ENCODE data around the gene CRTAP. TPM values are rescaled to one million over a fixed set of nuclear protein-coding genes. Genes with fewer than 3 reads are reported as not detected.

CRTAP gene
- total and polyA plus RNA-seq, 7 experiments from 2014 or later = 27.1 to 86.1 (median 46.4) TPM

- Mint-ChIP-seq H3K27me3 (peaks cover 0 to 4% (median 0%) of the 10 kb centered on the region in 5 donors), H3K27ac (peak overlapping the region in 8 of 9 donors; percentile 15 to 83 (median 78)), H3K4me1 (peaks cover 31 to 53% (median 44%) of the 10 kb centered on the region in 7 donors), H3K9me3 (no peaks in the 10 kb centered on the region), H3K4me3 (peak overlapping the region; percentile 90 to 98 (median 94)), H3K36me3 (peaks cover 4 to 33% (median 22%) of the 10 kb centered on the region in 5 donors)
- DNase-seq = no peak
- Histone ChIP-seq H3K27me3 (ENCODE audit: control insufficient read depth in 2 of 2, insufficient read depth in 2 of 2, low read length in 2 of 2) (no peaks in the 10 kb centered on the region), H3K9me3 (ENCODE audit: control insufficient read depth in 2 of 3, low read length in 3 of 3) (no peaks in the 10 kb centered on the region), H3K36me3 (ENCODE audit: control insufficient read depth in 2 of 3, insufficient read depth in 3 of 3, low read length in 3 of 3) (peaks cover 0 to 18% (median 0%) of the 10 kb centered on the region in 3 experiments), H3K4me1 (ENCODE audit: control insufficient read depth in 2 of 2, insufficient read depth in 2 of 2, low read length in 2 of 2) (peaks cover 0 to 17% of the 10 kb centered on the region in 2 donors), H3K27ac (ENCODE audit: low read depth, low read length) (no peak overlapping the region), H3K4me3 (ENCODE audit: low read length) (peak overlapping the region; percentile 90)
- ChIA-PET CTCF (interaction anchor here (0.9 to 1.2 kb wide), 2 partner anchors 21 to 36 kb away, joined by 3 to 6 read pairs; no protein-coding TSS in a partner anchor), POLR2A (interaction anchor here (0.7 to 1.8 kb wide), 4 partner anchors 9 to 18 kb away, joined by 3 to 4 read pairs (median 4); no protein-coding TSS in a partner anchor)
- no peak for ATAC-seq
- intact Hi-C loops (cut with micrococcal nuclease) = loop anchor here (5.0 kb wide), 2 partner anchors 523 to 988 kb away; partner anchors contain the start of genes DYNC1LI1 (in 1 of the 2) and GPD1L (in 1 of the 2)
These were observed 18.4 kb upstream of the CRTAP start for GRCh38 chr3:33095436-33095835.

- H3K27ac Mint-ChIP-seq = peak overlapping the region; percentile 66 to 87 (median 80)
- ATAC-seq (peak; percentile 71), DNase-seq (peak in 8 of 9 donors; percentile 23 to 52 (median 39))
- CTCF ChIA-PET = interaction anchor here (0.6 to 1.2 kb wide), 2 partner anchors 36 to 162 kb away, joined by 3 to 6 read pairs; no protein-coding TSS in a partner anchor
- Histone ChIP-seq H3K4me1 (ENCODE audit: control insufficient read depth in 2 of 2, insufficient read depth in 2 of 2, low read length in 2 of 2) (peaks cover 0 to 17% of the 10 kb centered on the region in 2 donors), H3K27me3 (ENCODE audit: control insufficient read depth in 2 of 2, insufficient read depth in 2 of 2, low read length in 2 of 2) (no peaks in the 10 kb centered on the region), H3K9me3 (ENCODE audit: control insufficient read depth in 2 of 3, low read length in 3 of 3) (no peaks in the 10 kb centered on the region), H3K4me3 (ENCODE audit: low read length) (peak overlapping the region; percentile 90), H3K27ac (ENCODE audit: low read depth, low read length) (peak overlapping the region; percentile 71), H3K36me3 (ENCODE audit: control insufficient read depth in 2 of 3, insufficient read depth in 3 of 3, low read length in 3 of 3) (peaks cover 0 to 18% (median 0%) of the 10 kb centered on the region in 3 experiments)
- H3K4me1 Mint-ChIP-seq = peaks cover 24 to 45% (median 37%) of the 10 kb centered on the region in 7 donors
- H3K9me3 Mint-ChIP-seq = no peaks in the 10 kb centered on the region
- H3K27me3 Mint-ChIP-seq = peaks cover 0 to 4% (median 0%) of the 10 kb centered on the region in 5 donors
- intact Hi-C loops (cut with micrococcal nuclease) = loop anchor here (1.0 to 5.0 kb wide), 6 partner anchors 22 to 989 kb away; partner anchors contain the start of genes CNOT10 (in 1 of the 2), DYNC1LI1 (in 1 of the 2), GPD1L (in 1 of the 2) and UBP1 (in 1 of the 2)
- H3K4me3 Mint-ChIP-seq = peak overlapping the region; percentile 90 to 98 (median 94)
- POLR2A ChIA-PET = interaction anchor here (0.8 to 1.8 kb wide), 3 partner anchors 11 to 17 kb away, joined by 3 to 4 read pairs (median 3); no protein-coding TSS in a partner anchor
- peaks cover 0 to 26% (median 17%) of the 10 kb centered on the region in 5 donors for H3K36me3 Mint-ChIP-seq
These were observed 17.5 kb upstream of the CRTAP start for GRCh38 chr3:33096093-33096868.

DNA sequence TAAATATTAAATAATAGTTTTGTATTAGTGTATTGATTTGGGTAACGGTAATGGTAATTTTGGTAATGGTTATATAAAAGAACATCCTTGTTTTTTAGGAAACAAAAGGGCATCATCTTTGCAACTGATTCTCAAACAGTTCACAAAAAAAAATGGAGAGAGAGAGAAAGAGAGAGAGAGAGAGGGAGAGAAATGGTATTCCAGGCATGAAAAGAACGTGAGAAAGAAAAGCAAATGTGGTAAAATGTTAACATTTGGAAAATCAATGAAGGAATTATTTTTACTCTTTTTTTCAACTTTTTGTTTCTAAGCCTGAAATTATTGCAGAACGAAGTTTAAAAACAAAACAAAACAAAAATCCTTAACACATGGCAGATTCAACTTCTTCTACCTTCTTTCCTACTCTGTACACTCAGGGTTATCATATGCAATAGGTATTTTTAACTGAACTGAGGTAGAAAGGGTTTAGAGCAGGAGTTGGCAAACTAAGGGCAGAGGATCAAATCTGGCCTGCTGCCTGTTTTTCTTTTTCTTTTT is 14.6 kb upstream of the CRTAP start:
- CTCF ChIA-PET = no interaction called here

GRCh38 chr3:33099701-33100100 is 14.1 kb upstream of the CRTAP start:
- Mint-ChIP-seq H3K4me1 (peaks cover 9 to 19% (median 13%) of the 10 kb centered on the region in 7 donors), H3K36me3 (peaks cover 0 to 4% (median 0%) of the 10 kb centered on the region in 5 donors), H3K9me3 (no peaks in the 10 kb centered on the region), H3K27ac (no peak overlapping the region), H3K4me3 (peak overlapping the region in 1 of 10 donors; percentile 29), H3K27me3 (peaks cover 0 to 13% (median 0%) of the 10 kb centered on the region in 5 donors)
- peaks cover 0 to 7% (median 0%) of the 10 kb centered on the region in 3 experiments for H3K36me3 ChIP-seq (ENCODE audit: control insufficient read depth in 2 of 3, insufficient read depth in 3 of 3, low read length in 3 of 3)
- no peak for ATAC-seq
- H3K9me3 ChIP-seq (ENCODE audit: control insufficient read depth in 2 of 3, low read length in 3 of 3) = no peaks in the 10 kb centered on the region
- no peak overlapping the region for H3K4me3 ChIP-seq (ENCODE audit: low read length)
- H3K27me3 ChIP-seq (ENCODE audit: control insufficient read depth in 2 of 2, insufficient read depth in 2 of 2, low read length in 2 of 2) = no peaks in the 10 kb centered on the region
- ChIA-PET POLR2A (no interaction called here), CTCF (no interaction called here)
- DNase-seq = no peak
- H3K4me1 ChIP-seq (ENCODE audit: control insufficient read depth in 2 of 2, insufficient read depth in 2 of 2, low read length in 2 of 2) = peaks cover 0 to 9% of the 10 kb centered on the region in 2 donors
- intact Hi-C loops (cut with micrococcal nuclease) = loop anchor here (5.0 kb wide), 2 partner anchors 527 to 992 kb away; partner anchors contain the start of genes DYNC1LI1 (in 1 of the 2) and GPD1L (in 1 of the 2)
- no peak overlapping the region for H3K27ac ChIP-seq (ENCODE audit: low read depth, low read length)

More for the DNA sequence above, 14.6 kb upstream of the CRTAP start:
- no peaks in the 10 kb centered on the region for H3K9me3 Mint-ChIP-seq
- POLR2A ChIA-PET = no interaction called here
- ATAC-seq (no peak), DNase-seq (no peak)
- no peak overlapping the region for H3K27ac Mint-ChIP-seq
- intact Hi-C loops (cut with micrococcal nuclease) = loop anchor here (5.0 kb wide), 2 partner anchors 527 to 992 kb away; partner anchors contain the start of genes DYNC1LI1 (in 1 of the 2) and GPD1L (in 1 of the 2)
- H3K4me3 ChIP-seq (ENCODE audit: low read length) = no peak overlapping the region
- no peaks in the 10 kb centered on the region for H3K27me3 ChIP-seq (ENCODE audit: control insufficient read depth in 2 of 2, insufficient read depth in 2 of 2, low read length in 2 of 2)
- peaks cover 0 to 8% (median 0%) of the 10 kb centered on the region in 5 donors for H3K27me3 Mint-ChIP-seq
- no peak overlapping the region for H3K4me3 Mint-ChIP-seq
- peaks cover 0 to 7% (median 0%) of the 10 kb centered on the region in 3 experiments for H3K36me3 ChIP-seq (ENCODE audit: control insufficient read depth in 2 of 3, insufficient read depth in 3 of 3, low read length in 3 of 3)
- peaks cover 0 to 5% (median under 1%) of the 10 kb centered on the region in 5 donors for H3K36me3 Mint-ChIP-seq
- H3K4me1 ChIP-seq (ENCODE audit: control insufficient read depth in 2 of 2, insufficient read depth in 2 of 2, low read length in 2 of 2) = peaks cover 0 to 9% of the 10 kb centered on the region in 2 donors
- H3K9me3 ChIP-seq (ENCODE audit: control insufficient read depth in 2 of 3, low read length in 3 of 3) = no peaks in the 10 kb centered on the region
- H3K4me1 Mint-ChIP-seq = peaks cover 9 to 21% (median 13%) of the 10 kb centered on the region in 7 donors
- H3K27ac ChIP-seq (ENCODE audit: low read depth, low read length) = no peak overlapping the region

DNA sequence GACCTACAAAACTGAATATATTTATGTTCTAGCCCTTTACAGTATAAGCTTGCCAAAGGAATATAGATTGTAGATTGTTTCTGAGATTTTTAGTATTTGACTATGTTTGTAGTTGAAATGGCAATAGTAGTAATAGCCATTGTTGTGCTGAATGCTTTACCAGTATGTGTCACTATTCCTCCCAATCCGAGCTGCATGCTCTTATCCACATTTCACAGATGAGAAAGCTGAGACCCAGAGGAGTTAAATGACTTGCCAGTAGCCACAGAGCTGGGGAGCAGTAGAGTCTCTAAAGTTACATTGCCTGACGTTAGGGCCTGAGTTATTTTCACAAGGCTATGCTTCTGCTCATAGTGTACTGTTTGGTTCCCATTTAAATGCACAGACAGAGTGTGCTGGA is 13.6 kb upstream of the CRTAP start:
- ChIA-PET CTCF (no interaction called here), POLR2A (no interaction called here)
- no peak overlapping the region for H3K4me3 ChIP-seq (ENCODE audit: low read length)
- Mint-ChIP-seq H3K27ac (no peak overlapping the region), H3K4me1 (peaks cover 9 to 18% (median 13%) of the 10 kb centered on the region in 7 donors), H3K36me3 (peaks cover 0 to 4% (median 0%) of the 10 kb centered on the region in 5 donors), H3K4me3 (peak overlapping the region in 1 of 10 donors; percentile 29), H3K27me3 (peaks cover 0 to 13% (median 0%) of the 10 kb centered on the region in 5 donors), H3K9me3 (no peaks in the 10 kb centered on the region)
- no peaks in the 10 kb centered on the region for H3K27me3 ChIP-seq (ENCODE audit: control insufficient read depth in 2 of 2, insufficient read depth in 2 of 2, low read length in 2 of 2)
- H3K9me3 ChIP-seq (ENCODE audit: control insufficient read depth in 2 of 3, low read length in 3 of 3) = no peaks in the 10 kb centered on the region
- H3K36me3 ChIP-seq (ENCODE audit: control insufficient read depth in 2 of 3, insufficient read depth in 3 of 3, low read length in 3 of 3) = peaks cover 0 to 7% (median 0%) of the 10 kb centered on the region in 3 experiments
- H3K4me1 ChIP-seq (ENCODE audit: control insufficient read depth in 2 of 2, insufficient read depth in 2 of 2, low read length in 2 of 2) = peaks cover 0 to 9% of the 10 kb centered on the region in 2 donors
- no peak for DNase-seq
- intact Hi-C loops (cut with micrococcal nuclease) = no loop called here
- no peak overlapping the region for H3K27ac ChIP-seq (ENCODE audit: low read depth, low read length)
- no peak for ATAC-seq

DNA sequence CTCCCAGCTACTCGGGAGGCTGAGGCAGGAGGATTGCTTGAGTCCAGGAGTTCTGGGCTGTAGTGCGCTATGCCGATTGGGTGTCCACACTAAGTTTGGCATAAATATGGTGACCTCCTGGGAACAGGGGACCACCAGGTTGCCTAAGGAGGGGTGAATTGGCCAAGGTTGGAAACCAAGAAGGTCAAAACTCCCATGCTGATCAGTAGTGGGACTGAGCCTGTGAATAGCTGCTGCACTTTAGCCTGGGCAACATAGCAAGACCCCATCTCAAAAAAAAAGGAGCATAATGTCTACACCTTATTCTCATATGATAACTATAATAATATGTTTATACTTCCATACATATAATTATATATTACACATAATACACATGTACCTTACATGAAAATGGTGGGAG is 10.8 kb upstream of the CRTAP start:
- H3K27me3 Mint-ChIP-seq = peaks cover 0 to 13% (median 0%) of the 10 kb centered on the region in 5 donors
- no peaks in the 10 kb centered on the region for H3K27me3 ChIP-seq (ENCODE audit: control insufficient read depth in 2 of 2, insufficient read depth in 2 of 2, low read length in 2 of 2)
- no peak for ATAC-seq
- no peak overlapping the region for H3K27ac ChIP-seq (ENCODE audit: low read depth, low read length)
- ChIA-PET CTCF (no interaction called here), POLR2A (interaction anchor here (1.0 kb wide), 1 partner anchor 338 kb away, joined by 3 read pairs; no protein-coding TSS in a partner anchor)
- no peaks in the 10 kb centered on the region for H3K4me1 ChIP-seq (ENCODE audit: control insufficient read depth in 2 of 2, insufficient read depth in 2 of 2, low read length in 2 of 2)
- H3K4me3 Mint-ChIP-seq = no peak overlapping the region
- peaks cover 0 to 3% (median 0%) of the 10 kb centered on the region in 5 donors for H3K36me3 Mint-ChIP-seq
- no peaks in the 10 kb centered on the region for H3K9me3 ChIP-seq (ENCODE audit: control insufficient read depth in 2 of 3, low read length in 3 of 3)
- no peaks in the 10 kb centered on the region for H3K36me3 ChIP-seq (ENCODE audit: control insufficient read depth in 2 of 3, insufficient read depth in 3 of 3, low read length in 3 of 3)
- intact Hi-C loops (cut with micrococcal nuclease) = no loop called here
- H3K9me3 Mint-ChIP-seq = no peaks in the 10 kb centered on the region
- H3K4me1 Mint-ChIP-seq = peaks cover 0 to 5% (median 0%) of the 10 kb centered on the region in 7 donors
- no peak overlapping the region for H3K4me3 ChIP-seq (ENCODE audit: low read length)
- no peak for DNase-seq
- no peak overlapping the region for H3K27ac Mint-ChIP-seq
